ENCODE data around the gene MFRP.

- TF ChIP-seq ZNF549 (tag by site-specific recombination; IDR thresholded peaks at IDR 0.05) (no peak), REST (tag by site-specific recombination; IDR thresholded peaks at IDR 0.05) (no peak), ZNF654 (tag by site-specific recombination; IDR thresholded peaks at IDR 0.05; ENCODE audit: low read depth) (no peak), CTCF (tag by site-specific recombination; IDR thresholded peaks at IDR 0.05) (no peak), ZNF274 (IDR thresholded peaks at IDR 0.05; ENCODE audit: low read length) (no peak), ZNF274 (tag by site-specific recombination; IDR thresholded peaks at IDR 0.05; ENCODE audit: borderline replicate concordance) (no peak), ZNF350 (tag by site-specific recombination; IDR thresholded peaks at IDR 0.05) (no peak), ZNF23 (tag by site-specific recombination; IDR thresholded peaks at IDR 0.05; ENCODE audit: borderline replicate concordance) (no peak), ATF2 (tag by site-specific recombination; IDR thresholded peaks at IDR 0.05; ENCODE audit: low read depth) (no peak), ZNF830 (tag by site-specific recombination; IDR thresholded peaks at IDR 0.05; ENCODE audit: low read depth) (no peak), HOXA7 (CRISPR knock-in tag; IDR thresholded peaks at IDR 0.05; ENCODE audit: borderline replicate concordance) (no peak), ZNF677 (tag by site-specific recombination; IDR thresholded peaks at IDR 0.05) (no peak)
These were observed 28.8 kb downstream of the MFRP start for GRCh38 chr11:119317592-119318239.

Measured in HEK293 (cell line).